ENCODE measurements around the gene NAA30. TPM values are rescaled to one million over a fixed set of nuclear protein-coding genes. Genes with fewer than 3 reads are reported as not detected.
"Not testable (repeated sequence)": the region's sequence is repeated elsewhere in the genome, so short reads cannot be mapped to it uniquely, and the experiment has no call there.

The NAA30 gene
- total RNA-seq, 1 donor from 2014 or later = 18.9 TPM

DNA sequence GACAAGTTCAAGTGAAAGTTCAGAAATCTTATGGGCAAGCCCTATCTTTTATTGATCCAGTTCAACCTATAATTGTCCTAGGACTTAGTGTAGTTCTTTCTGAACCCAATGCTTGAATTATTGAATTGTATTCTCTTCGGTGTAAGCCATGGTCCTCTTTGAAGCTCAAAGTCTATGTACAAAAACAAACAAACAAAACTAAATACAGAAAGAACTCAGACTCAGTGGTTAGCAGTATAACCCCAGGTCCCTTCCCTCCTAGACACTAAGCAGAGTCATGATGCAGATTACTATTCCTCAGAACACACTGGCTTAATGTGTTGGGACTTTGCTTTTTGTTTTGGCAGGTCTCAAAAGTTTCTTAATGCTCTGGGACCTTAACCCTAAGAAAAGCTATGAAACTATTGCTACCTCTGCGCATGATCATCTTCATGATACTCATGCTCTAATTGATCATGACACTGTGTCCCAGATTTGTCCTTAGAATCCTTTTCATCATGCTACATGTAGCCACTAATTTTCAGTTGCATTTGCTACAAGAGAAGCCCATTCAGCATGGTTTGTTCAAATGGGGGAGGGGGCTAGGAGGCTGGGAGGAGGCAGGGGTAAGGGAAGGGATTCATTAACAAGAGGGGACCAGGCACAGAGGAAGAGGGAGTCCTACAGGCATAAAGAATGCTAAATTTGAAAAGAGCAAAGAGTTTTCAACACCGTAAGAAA, 35.1 kb upstream of the NAA30 start:
- no peak overlapping the region for H3K27ac Mint-ChIP-seq
- H3K4me3 Mint-ChIP-seq = no peak overlapping the region
- no peak for DNase-seq (ENCODE audit: extremely low spot score, unreplicated experiment)
- H3K27me3 Mint-ChIP-seq = peaks cover 3% of the 10 kb centered on the region
- H3K4me1 Mint-ChIP-seq (ENCODE audit: unreplicated experiment) = no peaks in the 10 kb centered on the region
- H3K36me3 Mint-ChIP-seq = no peaks in the 10 kb centered on the region
- TF ChIP-seq, protein P1, sequence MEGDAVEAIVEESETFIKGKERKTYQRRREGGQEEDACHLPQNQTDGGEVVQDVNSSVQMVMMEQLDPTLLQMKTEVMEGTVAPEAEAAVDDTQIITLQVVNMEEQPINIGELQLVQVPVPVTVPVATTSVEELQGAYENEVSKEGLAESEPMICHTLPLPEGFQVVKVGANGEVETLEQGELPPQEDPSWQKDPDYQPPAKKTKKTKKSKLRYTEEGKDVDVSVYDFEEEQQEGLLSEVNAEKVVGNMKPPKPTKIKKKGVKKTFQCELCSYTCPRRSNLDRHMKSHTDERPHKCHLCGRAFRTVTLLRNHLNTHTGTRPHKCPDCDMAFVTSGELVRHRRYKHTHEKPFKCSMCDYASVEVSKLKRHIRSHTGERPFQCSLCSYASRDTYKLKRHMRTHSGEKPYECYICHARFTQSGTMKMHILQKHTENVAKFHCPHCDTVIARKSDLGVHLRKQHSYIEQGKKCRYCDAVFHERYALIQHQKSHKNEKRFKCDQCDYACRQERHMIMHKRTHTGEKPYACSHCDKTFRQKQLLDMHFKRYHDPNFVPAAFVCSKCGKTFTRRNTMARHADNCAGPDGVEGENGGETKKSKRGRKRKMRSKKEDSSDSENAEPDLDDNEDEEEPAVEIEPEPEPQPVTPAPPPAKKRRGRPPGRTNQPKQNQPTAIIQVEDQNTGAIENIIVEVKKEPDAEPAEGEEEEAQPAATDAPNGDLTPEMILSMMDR (conservative IDR thresholded peaks at IDR 0.05) = no peak
- H3K9me3 Mint-ChIP-seq = no peaks in the 10 kb centered on the region

DNA sequence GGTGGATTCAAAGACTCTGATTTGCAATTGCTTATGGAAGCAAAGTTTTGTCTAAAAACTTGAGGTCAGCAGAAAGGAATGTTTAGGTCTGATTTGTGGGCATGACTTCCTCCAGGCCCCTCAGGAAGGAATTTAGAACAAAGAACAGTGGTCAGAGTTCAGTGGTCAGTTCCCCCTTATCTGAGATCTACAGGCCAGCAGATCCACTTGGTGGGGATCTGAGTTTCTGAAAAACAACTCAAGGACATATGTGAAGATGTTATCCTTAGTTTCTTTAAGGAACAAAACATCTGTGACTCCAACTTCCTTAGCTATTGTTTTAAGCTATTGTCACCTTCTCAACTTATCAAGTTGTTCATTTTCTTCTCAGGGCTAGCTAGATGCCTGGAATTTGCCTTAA, 28.0 kb upstream of the NAA30 start:
- H3K27ac Mint-ChIP-seq = peak overlapping the region; percentile 59
- peaks cover 16% of the 10 kb centered on the region for H3K4me1 Mint-ChIP-seq (ENCODE audit: unreplicated experiment)
- TF ChIP-seq, protein P1 (conservative IDR thresholded peaks at IDR 0.05) = no peak
- no peaks in the 10 kb centered on the region for H3K9me3 Mint-ChIP-seq
- H3K27me3 Mint-ChIP-seq = peaks cover 4% of the 10 kb centered on the region
- H3K36me3 Mint-ChIP-seq = no peaks in the 10 kb centered on the region
- no peak for DNase-seq (ENCODE audit: extremely low spot score, unreplicated experiment)
- H3K4me3 Mint-ChIP-seq = no peak overlapping the region

DNA sequence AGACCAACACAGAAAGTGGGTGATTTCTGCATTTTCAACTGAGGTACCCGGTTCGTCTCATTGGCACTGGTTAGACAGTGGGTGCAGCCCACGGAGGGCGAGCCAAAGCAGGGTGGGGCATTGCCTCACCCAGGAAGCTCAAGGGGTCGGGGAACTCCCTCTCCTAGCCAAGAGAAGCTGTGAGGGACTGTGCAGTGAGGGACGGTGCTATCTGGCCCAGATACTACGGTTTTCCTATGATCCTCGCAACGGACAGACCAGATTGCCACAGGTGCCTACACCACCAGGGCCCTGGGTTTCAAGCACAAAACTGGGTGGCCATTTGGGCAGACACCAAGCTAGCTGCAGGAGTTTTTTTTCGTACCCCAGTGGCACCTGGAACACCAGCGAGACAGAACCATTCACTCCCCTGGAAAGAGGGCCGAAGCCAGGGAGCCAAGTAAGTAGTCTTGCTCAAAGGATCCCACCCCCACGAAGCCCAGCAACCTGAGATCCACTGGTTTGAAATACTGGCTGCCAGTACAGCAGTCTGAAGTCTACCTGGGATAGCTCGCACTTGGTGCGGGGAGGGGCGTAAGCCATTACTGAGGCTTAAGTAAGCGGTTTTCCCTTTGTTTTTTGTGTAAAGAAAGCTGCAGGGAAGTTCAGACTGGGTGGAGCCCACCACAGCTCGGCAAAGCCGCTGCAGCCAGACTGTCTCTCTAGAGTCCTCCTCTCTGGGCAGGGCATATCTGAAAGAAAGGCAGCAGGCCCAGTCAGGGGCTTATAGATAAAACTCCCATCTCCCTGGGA, 25.5 kb upstream of the NAA30 start:
- H3K4me3 Mint-ChIP-seq = no peak overlapping the region
- peaks cover 5% of the 10 kb centered on the region for H3K9me3 Mint-ChIP-seq
- peaks cover 16% of the 10 kb centered on the region for H3K4me1 Mint-ChIP-seq (ENCODE audit: unreplicated experiment)
- TF ChIP-seq, protein P1 (conservative IDR thresholded peaks at IDR 0.05) = no peak
- DNase-seq (ENCODE audit: extremely low spot score, unreplicated experiment) = no peak
- H3K27ac Mint-ChIP-seq = no peak overlapping the region
- no peaks in the 10 kb centered on the region for H3K36me3 Mint-ChIP-seq
- peaks cover 4% of the 10 kb centered on the region for H3K27me3 Mint-ChIP-seq

DNA sequence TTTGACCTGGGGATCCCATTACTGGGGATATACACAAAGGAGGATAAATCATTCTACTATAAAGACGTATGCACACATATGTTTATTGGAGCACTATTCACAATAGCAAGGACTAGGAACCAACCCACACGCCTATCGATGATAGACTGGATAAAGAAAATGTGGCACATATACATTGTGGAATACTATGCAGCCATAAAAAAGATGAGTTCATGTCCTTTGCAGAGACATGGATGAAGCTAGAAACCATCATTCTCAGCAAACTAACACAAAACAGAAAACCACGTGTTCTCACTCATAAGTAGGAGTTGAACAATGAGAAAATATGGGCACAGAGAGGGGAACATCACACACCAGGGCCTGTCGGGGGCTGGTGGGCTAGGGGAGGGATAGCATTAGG, 20.2 kb upstream of the NAA30 start:
- DNase-seq (ENCODE audit: extremely low spot score, unreplicated experiment); H3K9me3 Mint-ChIP-seq; H3K4me1 Mint-ChIP-seq (ENCODE audit: unreplicated experiment); H3K27me3 Mint-ChIP-seq; H3K36me3 Mint-ChIP-seq; H3K27ac Mint-ChIP-seq; H3K4me3 Mint-ChIP-seq: not testable (repeated sequence)

DNA sequence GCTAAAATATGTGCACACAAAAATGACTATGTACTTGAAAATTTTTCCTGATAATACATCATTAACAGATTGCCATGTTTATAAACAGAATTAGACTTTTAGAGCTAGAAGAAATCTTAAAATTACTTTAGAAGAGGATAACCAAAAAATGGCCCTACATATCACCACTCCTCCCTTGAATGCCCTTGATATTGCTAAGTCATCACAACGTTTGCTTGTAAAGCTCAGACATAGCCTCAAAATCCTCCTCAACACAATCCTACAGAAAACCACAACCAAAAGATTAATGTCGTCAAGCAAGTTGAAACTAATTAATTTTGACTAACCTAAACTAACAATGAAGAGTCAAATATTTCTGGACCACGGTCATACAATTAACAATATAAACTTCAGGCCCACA, 19.4 kb upstream of the NAA30 start:
- no peak for DNase-seq (ENCODE audit: extremely low spot score, unreplicated experiment)
- Mint-ChIP-seq H3K27me3 (peaks cover 4% of the 10 kb centered on the region), H3K4me3 (no peak overlapping the region), H3K4me1 (ENCODE audit: unreplicated experiment) (peaks cover 8% of the 10 kb centered on the region), H3K9me3 (peaks cover 5% of the 10 kb centered on the region), H3K27ac (no peak overlapping the region), H3K36me3 (no peaks in the 10 kb centered on the region)
- TF ChIP-seq, protein P1 (conservative IDR thresholded peaks at IDR 0.05) = no peak

DNA sequence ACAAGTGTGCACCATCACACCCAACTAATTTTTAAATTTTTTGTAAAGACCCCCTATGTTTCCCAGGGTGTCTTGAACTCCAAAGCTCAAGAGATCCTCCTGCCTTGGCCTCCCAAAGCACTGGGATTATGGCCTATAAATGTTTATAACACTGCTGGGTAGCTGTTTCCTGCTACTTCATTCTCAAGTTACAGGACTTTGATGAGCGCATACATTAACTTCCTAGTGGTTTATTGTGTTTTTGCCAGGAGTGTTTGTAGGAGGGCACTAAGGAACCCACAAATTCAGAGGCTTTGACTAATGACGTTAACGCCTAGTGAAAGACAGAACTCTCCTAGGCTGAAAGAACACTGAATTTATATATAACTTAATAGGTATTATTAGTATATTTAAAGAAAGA, 15.2 kb upstream of the NAA30 start:
- TF ChIP-seq, protein P1 (conservative IDR thresholded peaks at IDR 0.05) = no peak
- Mint-ChIP-seq H3K27ac (no peak overlapping the region), H3K4me1 (ENCODE audit: unreplicated experiment) (no peaks in the 10 kb centered on the region), H3K4me3 (no peak overlapping the region), H3K36me3 (no peaks in the 10 kb centered on the region), H3K9me3 (no peaks in the 10 kb centered on the region), H3K27me3 (no peaks in the 10 kb centered on the region)
- no peak for DNase-seq (ENCODE audit: extremely low spot score, unreplicated experiment)
